Memory B cell (primary cell): ENCODE data around the gene HOXB4.
"Not testable (repeated sequence)": the region's sequence is repeated elsewhere in the genome, so short reads cannot be mapped to it uniquely, and the experiment has no call there.

Experiments
- ATAC-seq: fragments of 150-1000 bp; cut with Tn5 transposase; 2 replicates; pipeline ENCODE4 v1.10.0; 2021; ENCODE audit warnings: low read depth, mild to moderate bottlenecking, moderate library complexity
- DNase-seq, 2 donors: peaks; one replicate each; pipeline ENCODE4 v3.0.0; 2022; ENCODE audit warnings: low spot score in 2 of 2
- H3K27ac Mint-ChIP-seq: one replicate; pipeline ENCODE4 v1.8.0; 2022; ENCODE audit warnings: mild to moderate bottlenecking, moderate library complexity, mixed read lengths
- H3K27me3 Mint-ChIP-seq: one replicate; pipeline ENCODE4 v1.8.0; 2022; ENCODE audit warnings: mixed read lengths
- H3K36me3 Mint-ChIP-seq: one replicate; pipeline ENCODE4 v1.8.0; 2022; ENCODE audit warnings: mild to moderate bottlenecking, mixed read lengths
- H3K4me1 Mint-ChIP-seq: one replicate; pipeline ENCODE4 v1.8.0; 2022; ENCODE audit warnings: mixed read lengths
- H3K4me3 Mint-ChIP-seq: one replicate; pipeline ENCODE4 v1.8.0; 2022; ENCODE audit warnings: mild to moderate bottlenecking, moderate library complexity, mixed read lengths
- H3K9me3 Mint-ChIP-seq: one replicate; pipeline ENCODE4 v1.8.0; 2022; ENCODE audit warnings: mixed read lengths

HOXB4 gene

DNA sequence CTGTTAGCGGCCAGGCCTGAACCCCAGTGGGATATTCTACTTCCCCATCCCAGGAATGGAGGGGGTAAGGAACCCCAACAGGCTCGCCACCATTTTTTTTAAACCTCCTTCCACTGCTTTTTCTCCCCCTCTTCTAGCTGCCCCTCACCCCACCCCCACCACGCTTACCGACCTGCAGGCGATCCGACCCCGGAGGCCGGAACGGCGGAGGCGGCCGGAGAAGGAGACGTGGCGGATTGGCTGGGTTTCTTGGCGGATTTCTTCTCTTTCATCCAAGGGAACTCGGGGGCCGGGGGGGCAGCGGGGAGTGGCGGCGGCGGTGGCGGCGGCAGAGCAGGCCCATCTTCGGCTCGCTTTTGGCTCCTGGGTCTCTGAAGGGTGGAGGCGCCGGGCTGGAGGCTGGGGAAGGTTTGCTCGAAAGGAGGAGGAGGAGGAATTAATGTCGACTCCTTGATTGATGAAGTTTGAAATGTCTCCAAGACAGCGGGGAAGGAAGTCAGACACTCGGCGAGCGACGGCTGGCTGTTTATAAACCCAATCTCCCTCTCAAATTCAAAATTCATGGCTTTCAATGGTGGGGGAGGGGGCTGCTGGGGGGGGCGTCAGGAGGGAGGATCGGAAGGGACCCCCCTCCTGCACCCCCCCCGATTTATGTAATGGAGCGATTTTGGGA is 33.7 kb downstream of the HOXB4 start:
- peaks cover 14% of the 10 kb centered on the region for H3K4me1 Mint-ChIP-seq
- H3K36me3 Mint-ChIP-seq, result no peaks in the 10 kb centered on the region
- peaks cover 29% of the 10 kb centered on the region for H3K27me3 Mint-ChIP-seq
- no peak for ATAC-seq
- no peaks in the 10 kb centered on the region for H3K9me3 Mint-ChIP-seq
- H3K4me3 Mint-ChIP-seq, result peak overlapping the region; percentile 82
- no peak for DNase-seq
- peak overlapping the region; percentile 40 for H3K27ac Mint-ChIP-seq

DNA sequence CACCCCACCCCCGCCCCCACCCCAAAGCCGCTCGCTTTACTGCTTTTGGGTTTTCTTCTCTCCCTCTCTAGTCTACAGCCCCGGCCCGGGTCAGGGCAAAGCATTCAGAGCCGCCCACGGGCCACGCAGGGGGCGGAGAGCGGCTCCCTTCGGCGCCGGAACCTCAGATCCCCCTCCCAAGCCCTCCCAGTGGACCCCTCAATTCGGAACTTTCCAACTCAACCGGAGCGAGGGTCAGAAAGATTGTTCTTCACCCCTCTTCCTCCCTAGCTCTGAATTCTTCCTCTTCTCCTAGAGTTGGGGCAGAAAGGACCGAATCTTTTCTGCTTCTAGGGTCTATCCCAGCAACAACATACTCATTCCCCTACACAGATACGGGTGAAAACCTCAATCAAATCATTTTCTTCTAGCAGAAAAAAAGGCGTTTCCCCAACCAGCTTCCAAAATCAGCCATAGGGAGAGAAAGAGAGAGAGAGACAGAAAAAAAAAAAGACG is 34.2 kb downstream of the HOXB4 start:
- no peak for DNase-seq
- peaks cover 29% of the 10 kb centered on the region for H3K27me3 Mint-ChIP-seq
- no peak for ATAC-seq

DNA sequence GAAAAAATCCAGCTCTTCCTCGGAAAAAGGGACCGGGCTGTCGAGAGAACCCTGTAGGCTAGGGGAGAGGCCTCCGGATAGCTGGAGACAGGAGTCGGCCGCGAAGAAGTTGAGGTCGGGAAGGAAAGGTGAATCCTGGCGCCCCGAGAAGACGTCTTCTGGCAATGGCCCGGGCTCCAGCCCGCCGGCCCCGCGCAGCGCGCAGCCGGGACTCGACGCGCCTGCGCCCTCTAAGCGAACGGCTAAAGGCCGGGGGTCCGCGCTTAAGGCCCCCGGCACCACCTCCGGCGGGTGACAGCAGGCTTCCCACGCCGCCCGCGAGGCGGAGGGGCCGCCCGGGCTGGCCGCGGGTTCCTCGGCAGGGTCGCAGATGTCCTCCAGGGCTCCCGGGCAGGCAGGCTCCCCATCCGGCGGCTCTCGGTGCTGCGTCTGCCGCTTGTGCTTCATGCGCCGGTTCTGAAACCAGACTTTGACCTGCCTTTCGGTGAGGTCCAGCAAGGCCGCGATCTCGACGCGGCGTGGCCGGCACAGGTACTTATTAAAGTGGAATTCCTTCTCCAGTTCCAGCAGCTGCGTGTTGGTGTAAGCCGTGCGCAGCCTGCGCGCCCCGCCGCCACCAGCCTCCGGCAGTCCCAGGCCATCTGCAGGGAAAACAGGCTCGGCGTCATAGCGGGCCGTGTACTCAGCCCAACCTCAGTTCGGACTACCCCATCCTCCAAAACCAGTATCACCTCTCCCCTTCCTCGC is 34.9 kb downstream of the HOXB4 start:
- H3K4me3 Mint-ChIP-seq, result peak overlapping the region; percentile 82
- peak; percentile 38 to 65 for DNase-seq
- ATAC-seq, result peak; percentile 67
- H3K4me1 Mint-ChIP-seq, result peaks cover 14% of the 10 kb centered on the region
- H3K27ac Mint-ChIP-seq, result no peak overlapping the region
- H3K9me3 Mint-ChIP-seq, result no peaks in the 10 kb centered on the region
- H3K36me3 Mint-ChIP-seq, result no peaks in the 10 kb centered on the region
- H3K27me3 Mint-ChIP-seq, result peaks cover 29% of the 10 kb centered on the region

More for the DNA sequence above, 34.2 kb downstream of the HOXB4 start:
- Mint-ChIP-seq H3K4me3 (peak overlapping the region; percentile 82), H3K36me3 (no peaks in the 10 kb centered on the region), H3K4me1 (peaks cover 14% of the 10 kb centered on the region), H3K9me3 (no peaks in the 10 kb centered on the region), H3K27ac (peak overlapping the region; percentile 40)

DNA sequence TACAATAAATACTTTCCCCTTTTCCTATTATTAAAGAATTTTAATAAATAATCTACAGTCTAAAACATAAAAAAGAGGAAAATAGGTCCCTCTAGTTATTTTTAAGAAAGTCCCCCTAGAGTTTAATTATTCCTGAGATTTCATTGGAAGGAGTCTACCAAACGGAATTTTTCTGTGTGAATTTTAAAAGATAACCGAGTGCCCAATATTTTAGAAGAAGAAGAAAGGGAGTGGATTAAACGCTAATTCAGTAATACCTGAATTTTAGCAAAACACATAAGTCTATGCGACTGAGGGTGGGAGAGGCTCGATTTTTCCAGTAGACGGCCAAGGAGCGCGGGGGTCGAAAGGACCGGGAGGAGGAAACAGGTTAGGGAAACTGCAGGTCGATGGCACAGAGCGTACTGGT is 35.4 kb downstream of the HOXB4 start:
- H3K4me1 Mint-ChIP-seq, result peaks cover 14% of the 10 kb centered on the region
- H3K27me3 Mint-ChIP-seq, result peaks cover 27% of the 10 kb centered on the region
- H3K9me3 Mint-ChIP-seq, result no peaks in the 10 kb centered on the region
- DNase-seq (no peak), ATAC-seq (no peak)
- no peak overlapping the region for H3K27ac Mint-ChIP-seq
- H3K4me3 Mint-ChIP-seq, result peak overlapping the region; percentile 81
- no peaks in the 10 kb centered on the region for H3K36me3 Mint-ChIP-seq

DNA sequence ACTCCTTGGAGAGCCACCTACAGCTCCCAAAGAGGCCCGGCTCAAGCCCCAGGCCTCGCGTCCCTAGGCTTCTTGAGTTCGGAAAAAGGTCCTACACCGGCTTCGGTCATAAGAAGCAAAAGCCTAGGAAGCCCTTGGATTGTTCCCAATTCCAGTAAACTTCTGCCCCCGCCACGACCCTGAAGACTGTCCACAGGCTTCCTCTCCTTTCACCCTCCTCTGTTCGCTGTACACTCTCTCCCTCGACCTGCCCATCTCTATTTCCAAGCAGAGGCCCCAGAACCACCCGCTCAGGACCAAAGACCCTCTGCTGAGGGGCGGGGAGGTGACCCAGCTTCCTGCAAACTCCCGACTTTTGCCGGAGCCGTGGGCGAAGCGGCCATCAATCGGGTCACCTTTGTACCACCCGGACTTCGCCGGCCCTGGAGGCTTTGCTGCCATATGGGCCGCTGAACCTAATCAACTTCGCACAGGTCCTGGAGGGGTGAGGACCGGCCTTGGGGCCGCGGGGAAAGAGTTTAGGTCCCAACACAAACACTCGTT is 36.0 kb downstream of the HOXB4 start:
- H3K4me1 Mint-ChIP-seq, result peaks cover 14% of the 10 kb centered on the region
- DNase-seq, result no peak
- peak overlapping the region; percentile 78 for H3K27ac Mint-ChIP-seq
- H3K9me3 Mint-ChIP-seq, result no peaks in the 10 kb centered on the region
- no peak for ATAC-seq
- H3K4me3 Mint-ChIP-seq, result peak overlapping the region; percentile 84
- H3K36me3 Mint-ChIP-seq, result no peaks in the 10 kb centered on the region
- peaks cover 29% of the 10 kb centered on the region for H3K27me3 Mint-ChIP-seq

DNA sequence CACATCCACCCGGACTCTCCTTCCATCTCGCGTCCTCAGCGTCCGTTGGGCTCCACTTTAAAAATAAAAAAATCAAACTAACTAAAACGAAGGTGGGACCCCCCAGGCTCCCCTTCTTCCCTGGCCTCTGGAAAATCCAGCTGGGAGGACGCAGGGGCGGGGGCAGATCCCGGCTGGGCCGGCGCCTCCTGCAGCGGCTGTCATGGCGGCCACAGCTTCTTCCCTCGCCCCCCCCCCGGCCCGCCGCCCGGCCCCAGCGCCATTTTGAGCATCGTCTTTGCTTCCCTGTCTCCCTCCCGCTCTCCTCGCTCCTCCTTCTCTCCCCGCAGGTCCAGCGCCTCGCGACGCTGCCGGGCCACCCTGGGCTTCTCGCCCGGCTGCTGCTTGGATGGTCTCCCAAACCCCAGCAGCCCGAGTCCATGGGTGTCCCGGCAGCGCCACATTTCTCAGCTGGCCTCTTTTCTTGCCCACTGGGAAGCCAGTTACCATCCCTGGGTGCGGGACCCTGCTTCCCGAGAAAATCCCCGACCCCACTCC is 36.5 kb downstream of the HOXB4 start:
- Mint-ChIP-seq H3K9me3 (no peaks in the 10 kb centered on the region), H3K4me3 (peak overlapping the region; percentile 84), H3K36me3 (no peaks in the 10 kb centered on the region), H3K27me3 (peaks cover 31% of the 10 kb centered on the region), H3K27ac (peak overlapping the region; percentile 78), H3K4me1 (peaks cover 14% of the 10 kb centered on the region)
- no peak for ATAC-seq
- DNase-seq, result no peak

DNA sequence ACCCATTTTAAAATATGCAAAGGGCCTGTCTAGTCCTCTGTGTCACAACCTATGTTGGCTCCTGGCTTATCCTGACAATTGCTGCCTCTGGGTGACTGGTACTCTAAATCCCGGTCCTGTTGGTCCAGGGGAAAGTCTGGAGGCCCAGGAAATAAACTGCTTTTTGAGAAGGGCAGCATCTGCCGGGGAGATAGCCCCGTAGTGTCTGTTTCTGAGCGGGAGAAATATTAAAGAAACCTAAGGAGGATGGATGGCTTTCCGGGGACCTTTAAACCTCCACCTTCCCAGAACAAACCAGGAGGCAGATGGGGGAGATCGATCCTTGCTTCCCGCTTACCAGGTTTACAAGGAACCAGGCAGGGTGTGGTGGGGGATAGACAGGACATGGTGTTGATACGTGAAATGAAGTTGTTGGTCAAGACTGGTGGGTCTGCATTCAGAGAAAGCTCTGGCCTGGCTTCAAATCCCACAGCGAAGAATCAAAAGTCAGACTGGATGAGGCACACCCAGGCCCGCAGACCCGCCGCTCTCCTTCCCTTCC is 37.0 kb downstream of the HOXB4 start:
- H3K27ac Mint-ChIP-seq, result no peak overlapping the region
- DNase-seq (no peak), ATAC-seq (no peak)
- H3K27me3 Mint-ChIP-seq, result peaks cover 25% of the 10 kb centered on the region
- no peaks in the 10 kb centered on the region for H3K36me3 Mint-ChIP-seq
- no peaks in the 10 kb centered on the region for H3K9me3 Mint-ChIP-seq
- H3K4me3 Mint-ChIP-seq, result peak overlapping the region; percentile 84
- peaks cover 14% of the 10 kb centered on the region for H3K4me1 Mint-ChIP-seq

DNA sequence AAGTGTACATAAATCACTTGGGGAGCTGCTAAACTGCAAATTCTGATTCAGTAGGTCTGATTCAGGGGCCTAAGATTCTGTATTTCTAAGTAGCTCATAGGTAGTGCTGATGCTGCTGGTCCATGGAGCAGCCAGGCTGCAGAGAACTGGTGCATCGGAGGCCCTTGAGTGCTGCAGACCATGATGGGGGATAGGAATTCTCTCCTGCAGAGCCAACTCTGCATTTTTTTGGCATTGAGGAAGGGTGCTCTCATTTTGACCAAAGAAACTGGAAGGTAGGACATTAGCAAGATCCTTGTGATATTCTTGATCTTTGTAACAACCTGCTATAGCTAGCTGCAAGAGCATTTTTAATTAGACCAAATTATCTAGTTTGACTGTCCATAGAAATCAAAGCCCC is 37.9 kb downstream of the HOXB4 start:
- peaks cover 14% of the 10 kb centered on the region for H3K4me1 Mint-ChIP-seq
- no peaks in the 10 kb centered on the region for H3K9me3 Mint-ChIP-seq
- no peak for DNase-seq
- peaks cover 25% of the 10 kb centered on the region for H3K27me3 Mint-ChIP-seq
- H3K4me3 Mint-ChIP-seq, result no peak overlapping the region
- no peak overlapping the region for H3K27ac Mint-ChIP-seq
- H3K36me3 Mint-ChIP-seq, result no peaks in the 10 kb centered on the region
- ATAC-seq, result no peak

DNA sequence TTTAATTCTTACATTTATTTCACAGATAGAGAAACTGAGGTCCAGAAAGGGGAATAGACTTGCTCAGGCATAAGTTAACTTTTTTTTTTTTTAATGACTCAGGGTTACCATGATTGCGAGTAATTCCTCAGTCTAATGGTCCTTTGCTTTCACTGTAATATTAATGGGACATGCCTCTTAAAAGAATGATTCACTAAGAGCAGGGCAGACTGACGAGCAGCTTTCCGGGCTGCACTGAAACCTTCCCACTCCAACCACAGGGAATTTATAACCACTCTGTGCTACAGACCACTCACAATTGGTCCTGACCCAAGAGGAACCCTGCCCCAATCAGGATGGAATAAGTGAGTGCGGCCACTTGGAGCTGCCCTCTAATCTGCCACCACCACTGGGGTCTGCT is 39.0 kb downstream of the HOXB4 start:
- H3K4me3 Mint-ChIP-seq, result no peak overlapping the region
- DNase-seq, result no peak
- peaks cover 14% of the 10 kb centered on the region for H3K4me1 Mint-ChIP-seq
- no peak overlapping the region for H3K27ac Mint-ChIP-seq
- ATAC-seq, result no peak
- H3K9me3 Mint-ChIP-seq, result no peaks in the 10 kb centered on the region
- H3K36me3 Mint-ChIP-seq, result no peaks in the 10 kb centered on the region
- peaks cover 23% of the 10 kb centered on the region for H3K27me3 Mint-ChIP-seq

DNA sequence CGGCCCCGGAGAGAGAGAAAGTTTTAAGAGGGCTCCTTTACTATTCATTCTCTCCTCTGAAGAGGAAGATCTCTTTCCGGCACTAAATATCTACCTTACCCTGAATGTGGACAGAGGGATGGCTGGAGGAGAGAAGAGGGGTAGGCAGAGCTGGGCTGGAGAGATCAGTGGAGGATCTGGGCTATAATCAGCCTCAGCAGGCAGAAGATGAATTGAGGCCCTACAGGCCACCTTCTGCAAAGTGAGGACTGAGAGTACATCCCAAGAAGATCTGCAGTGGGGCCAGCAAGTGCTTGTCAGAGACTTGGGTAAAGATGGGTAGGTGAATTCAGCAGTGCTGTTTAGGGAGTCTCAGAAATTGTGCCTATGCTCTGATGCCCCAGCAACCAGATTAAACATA is 40.8 kb downstream of the HOXB4 start:
- H3K27ac Mint-ChIP-seq, result no peak overlapping the region
- no peak overlapping the region for H3K4me3 Mint-ChIP-seq
- H3K27me3 Mint-ChIP-seq, result peaks cover 16% of the 10 kb centered on the region
- ATAC-seq, result no peak
- H3K9me3 Mint-ChIP-seq, result no peaks in the 10 kb centered on the region
- peaks cover 7% of the 10 kb centered on the region for H3K4me1 Mint-ChIP-seq
- no peaks in the 10 kb centered on the region for H3K36me3 Mint-ChIP-seq
- DNase-seq, result no peak

DNA sequence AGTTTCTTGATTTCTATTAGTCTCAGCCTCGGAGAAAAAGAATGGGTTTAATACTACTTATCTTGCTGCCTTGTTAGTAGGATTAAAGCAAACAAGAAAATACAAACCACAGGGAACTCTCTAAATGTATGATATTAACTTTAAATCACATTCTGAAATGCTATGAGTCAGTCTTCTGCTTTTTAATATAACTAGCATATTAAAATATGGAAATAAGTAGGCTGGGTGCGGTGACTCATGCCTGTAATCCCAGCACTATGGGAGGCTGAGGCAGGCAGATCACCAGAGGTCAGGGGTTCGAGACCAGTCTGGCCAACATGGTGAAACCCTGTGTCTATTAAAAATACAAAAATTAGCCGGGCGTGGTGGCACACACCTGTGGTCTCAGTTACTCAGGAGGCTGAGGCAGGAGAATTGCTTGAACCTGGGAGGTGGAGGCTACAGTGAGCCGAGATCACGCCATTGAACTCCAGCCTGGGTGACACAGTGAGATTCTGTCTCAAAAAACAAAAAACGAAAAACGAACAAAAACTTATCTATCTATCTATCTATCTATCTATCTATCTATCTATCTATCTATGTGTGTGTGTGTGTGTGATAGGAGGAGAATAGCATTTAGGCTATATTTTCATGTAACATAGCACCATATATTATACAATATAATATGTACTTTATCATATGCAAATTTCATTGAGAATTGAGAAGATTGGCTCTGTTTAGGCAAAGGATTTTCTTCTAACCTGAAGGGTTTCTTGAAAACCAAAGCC is 42.2 kb downstream of the HOXB4 start:
- H3K27me3 Mint-ChIP-seq, result peaks cover 10% of the 10 kb centered on the region
- not testable (repeated sequence) for H3K9me3 Mint-ChIP-seq, H3K4me1 Mint-ChIP-seq, ATAC-seq, H3K4me3 Mint-ChIP-seq, H3K36me3 Mint-ChIP-seq, H3K27ac Mint-ChIP-seq, DNase-seq

DNA sequence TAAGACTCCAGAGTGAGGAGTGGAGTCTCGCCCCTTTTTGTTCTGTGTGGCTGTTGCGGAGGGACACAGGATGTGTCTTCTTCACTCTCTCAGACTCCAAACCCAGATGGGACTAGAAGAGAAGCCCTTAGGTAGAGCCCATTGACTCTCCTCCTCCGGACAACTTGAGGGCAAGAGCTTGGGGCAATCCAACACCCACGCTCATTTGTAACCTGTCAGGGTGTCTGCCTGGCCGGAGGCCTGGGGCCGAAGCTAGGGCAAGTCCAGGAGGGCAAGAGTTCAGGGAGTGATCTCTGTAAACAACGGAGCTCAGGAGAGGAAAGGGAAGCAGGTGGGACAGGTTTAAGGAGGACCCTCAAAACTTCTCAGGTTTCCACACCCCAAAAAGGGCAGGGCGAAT is 45.9 kb downstream of the HOXB4 start:
- ATAC-seq (no peak), DNase-seq (no peak)
- H3K4me1 Mint-ChIP-seq, result no peaks in the 10 kb centered on the region
- no peak overlapping the region for H3K27ac Mint-ChIP-seq
- no peaks in the 10 kb centered on the region for H3K36me3 Mint-ChIP-seq
- no peaks in the 10 kb centered on the region for H3K9me3 Mint-ChIP-seq
- peaks cover 13% of the 10 kb centered on the region for H3K27me3 Mint-ChIP-seq
- no peak overlapping the region for H3K4me3 Mint-ChIP-seq

DNA sequence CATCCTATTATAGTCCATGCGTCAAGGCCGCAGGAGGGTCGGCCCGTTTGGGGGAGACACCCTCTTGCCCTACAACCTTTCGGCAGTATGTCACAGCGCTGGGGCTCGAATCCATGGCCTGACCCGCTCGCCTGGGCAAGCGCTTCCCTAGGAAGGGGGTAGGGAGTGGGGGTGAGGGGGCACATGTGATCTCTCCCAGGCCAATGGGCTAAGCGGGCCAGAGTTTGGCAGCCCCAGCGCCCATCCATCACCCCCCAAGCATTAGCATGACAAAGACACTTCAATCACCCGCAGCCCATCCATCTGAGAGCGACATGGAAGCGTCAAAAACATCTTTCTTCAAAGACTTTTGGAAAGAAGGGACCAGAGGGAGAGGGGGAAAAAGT is 47.3 kb downstream of the HOXB4 start, which contains the start of gene HOXB1:
HOXB1 (minus strand) TSS at position 125 of the 386 bp plus-strand sequence; CDS start at position 18, 107 bp downstream.
- no peak for DNase-seq
- no peak for ATAC-seq
- Mint-ChIP-seq H3K9me3 (no peaks in the 10 kb centered on the region), H3K27me3 (peaks cover 17% of the 10 kb centered on the region), H3K27ac (no peak within 1 kb of the TSS), H3K4me1 (no peaks in the 10 kb centered on the region), H3K4me3 (no peak within 1 kb of the TSS), H3K36me3 (no peaks in the 10 kb centered on the region)
